A204.1 (cell line): Measurements from ENCODE around the gene TGFB3.

Experiments used
- FAIRE-seq: peaks from 2 replicates; lab custom pipeline; 2012; peaks lifted over from hg19 to GRCh38; lab: Jason Lieb, UNC

TGFB3 gene

DNA sequence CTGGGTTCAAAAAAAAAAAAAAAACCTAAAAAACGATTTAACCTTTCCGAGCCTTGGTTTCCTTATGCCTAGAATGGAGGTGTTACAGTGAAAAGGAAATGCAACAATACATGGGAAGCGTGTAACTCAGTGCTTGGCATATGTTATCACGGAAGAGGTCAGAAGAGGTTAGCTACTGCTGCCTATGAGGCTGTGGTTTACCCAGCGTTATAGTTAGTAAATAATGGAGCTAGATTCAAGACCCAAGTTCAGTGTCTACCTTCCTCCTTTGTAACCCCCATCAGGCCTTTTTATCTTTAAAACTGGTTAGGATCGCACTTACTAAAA, 4.6 kb upstream of the TGFB3 start:
- no peak for FAIRE-seq

DNA sequence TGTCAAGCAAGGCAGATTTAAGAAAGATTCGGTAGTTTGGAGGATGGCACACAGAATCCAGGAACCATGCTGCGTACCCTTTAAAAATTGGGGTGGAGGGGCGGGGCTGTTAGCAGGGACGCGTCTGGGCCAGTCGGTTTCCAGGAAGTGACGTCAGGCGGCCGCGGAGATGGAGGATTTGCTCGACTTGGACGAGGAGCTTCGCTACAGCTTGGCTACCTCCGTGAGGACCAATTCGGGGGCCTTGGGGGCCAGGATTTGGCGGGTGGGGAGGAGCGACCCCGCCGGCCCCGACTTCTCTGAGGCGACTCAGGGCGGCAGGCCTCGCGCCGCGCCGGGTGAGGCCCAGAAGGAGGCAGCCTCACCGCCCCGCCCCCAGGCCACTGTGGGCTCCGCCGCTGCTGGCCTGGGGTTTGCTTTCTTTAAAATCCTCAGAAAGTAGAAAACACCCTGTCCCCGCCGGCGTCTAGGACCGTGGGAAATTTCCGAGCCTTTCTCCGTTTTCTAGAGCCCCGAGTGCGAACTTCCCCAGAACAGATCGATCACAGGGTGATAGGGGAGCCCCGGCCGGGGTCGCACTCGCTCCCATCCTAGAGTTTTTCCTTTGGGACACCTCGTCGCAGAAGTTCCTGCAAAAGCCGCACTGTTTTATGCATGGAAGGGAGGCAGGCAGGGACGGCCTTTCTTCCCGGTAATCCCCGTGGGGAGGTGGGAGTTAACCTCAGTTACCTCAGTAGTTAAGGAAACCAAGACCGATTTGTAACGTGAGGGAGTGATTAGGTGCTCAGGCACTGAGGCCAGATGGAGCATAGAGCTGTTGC, 4.0 kb upstream of the TGFB3 start, which contains the start of gene IFT43:
IFT43 (plus strand) TSS at position 146 of the 821 bp plus-strand sequence; CDS start at position 170, 24 bp downstream.
- no peak for FAIRE-seq

DNA sequence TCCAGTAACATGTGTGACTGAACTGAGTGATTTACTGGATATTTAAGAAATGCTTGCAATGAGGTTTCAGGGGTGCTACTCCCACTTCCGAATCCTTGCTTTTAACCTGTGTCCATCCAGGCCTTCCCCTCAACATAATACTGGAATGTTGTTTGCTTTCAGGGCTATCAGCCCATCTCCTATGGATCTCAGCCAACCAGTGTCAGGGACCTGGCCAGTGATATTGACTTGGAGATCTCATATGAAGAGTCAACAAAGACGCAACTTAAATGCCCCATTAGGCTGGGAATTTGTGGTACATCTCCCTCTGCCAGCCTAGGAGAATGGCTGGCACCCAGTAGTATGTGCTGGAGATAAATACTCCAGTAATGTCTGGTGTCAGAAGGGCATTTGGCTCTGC, 2.9 kb upstream of the TGFB3 start:
- FAIRE-seq: no peak

DNA sequence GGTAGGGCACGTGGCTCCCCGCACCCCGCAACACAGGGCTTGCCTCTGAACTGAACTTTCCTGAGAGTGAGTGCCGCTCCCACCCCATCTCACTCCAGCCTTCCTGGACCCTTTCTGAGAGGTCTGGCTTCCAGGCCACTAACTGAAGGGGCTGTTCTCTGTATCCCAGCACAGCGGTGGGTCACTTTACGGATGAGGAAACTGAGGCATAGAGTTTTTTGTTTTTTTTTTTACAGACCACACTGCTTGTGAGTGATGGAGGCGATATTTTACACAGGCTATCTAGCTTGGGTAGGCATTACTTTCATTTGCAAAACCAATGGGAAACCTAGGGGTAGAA, 1.2 kb upstream of the TGFB3 start:
- no peak for FAIRE-seq

DNA sequence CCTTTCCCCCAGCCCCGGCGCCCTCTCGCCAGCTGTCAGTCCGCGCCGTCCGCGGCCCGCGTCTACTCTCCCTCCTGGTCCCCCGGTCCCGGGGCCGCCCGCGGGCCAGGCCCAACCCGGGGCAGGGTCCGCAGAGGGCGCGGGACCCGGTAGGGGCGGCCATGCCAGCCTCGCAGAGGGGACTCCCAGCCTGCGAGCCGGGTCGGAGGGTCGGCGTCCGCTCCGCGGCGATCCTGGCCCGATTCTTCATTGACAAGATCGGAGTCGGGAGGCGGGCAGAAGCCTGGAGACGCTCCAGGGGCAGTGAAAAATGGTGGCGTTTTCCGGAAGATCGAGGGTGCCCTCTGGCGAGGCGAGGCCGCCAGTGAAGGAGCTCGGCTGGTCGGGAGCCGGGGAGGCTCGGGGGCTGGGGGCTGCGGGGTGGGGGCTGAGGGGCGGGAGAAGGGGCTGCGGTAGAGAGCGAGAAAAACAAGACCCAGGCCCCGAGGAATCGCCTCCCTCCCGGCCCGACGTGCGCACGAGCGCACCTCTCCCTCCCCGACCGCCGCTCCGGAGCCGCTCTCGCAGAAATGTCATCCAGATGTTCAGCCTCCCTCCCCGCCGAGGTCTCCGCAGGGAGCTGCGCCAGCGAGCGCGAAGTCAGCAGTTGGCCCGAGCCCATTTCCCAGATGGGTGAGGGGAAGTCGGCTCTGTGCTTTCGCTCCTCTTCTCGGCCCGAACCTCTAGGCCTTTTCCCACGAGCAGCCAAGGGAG, 647 bp upstream of the TGFB3 start:
- FAIRE-seq: no peak

GRCh38 chr14:75980856-75981255, 939 bp downstream of the TGFB3 start:
- FAIRE-seq: no peak

DNA sequence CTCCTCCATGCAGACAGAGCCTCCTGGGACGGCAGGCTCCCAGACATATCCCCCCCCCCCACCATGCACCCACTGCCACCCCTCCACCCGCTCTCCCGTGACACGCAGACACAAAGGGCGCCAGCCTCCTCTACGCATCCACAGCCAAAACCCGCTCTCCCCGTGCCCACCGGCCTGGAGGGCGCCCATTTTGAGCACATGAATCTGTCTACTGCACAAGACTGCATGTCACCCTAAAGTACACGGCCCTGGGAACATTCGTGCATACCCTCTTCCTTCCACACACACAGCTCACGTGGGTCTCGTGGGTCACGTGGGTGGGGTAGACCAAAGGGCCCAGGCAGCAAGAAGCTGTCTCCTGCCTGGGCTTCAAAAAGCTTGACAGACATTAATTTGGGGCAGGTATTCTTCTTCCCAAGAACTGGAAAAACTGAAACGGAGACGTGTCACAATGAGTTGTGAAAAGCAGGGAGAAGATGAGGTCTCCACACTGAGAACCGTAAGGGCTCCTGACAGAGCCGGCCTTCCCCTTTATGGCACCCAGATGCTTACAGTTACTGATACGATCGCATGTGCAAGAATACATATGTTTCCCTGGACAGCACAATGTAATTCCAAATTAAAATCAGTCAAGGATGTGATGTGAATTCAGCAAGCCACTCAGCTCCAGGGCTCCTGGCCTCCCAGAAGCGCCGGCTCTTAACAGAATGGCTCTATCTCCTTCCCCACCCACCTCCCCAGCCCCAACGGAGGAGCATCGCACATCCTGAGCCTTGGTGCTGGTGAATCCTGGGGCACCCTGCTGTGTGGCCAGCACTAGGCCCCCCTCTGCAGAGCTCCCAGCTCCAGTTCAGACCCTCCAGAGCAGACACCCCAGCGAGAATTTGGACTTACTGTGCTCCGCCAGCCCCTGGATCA, 1.9 kb downstream of the TGFB3 start:
- no peak for FAIRE-seq

DNA sequence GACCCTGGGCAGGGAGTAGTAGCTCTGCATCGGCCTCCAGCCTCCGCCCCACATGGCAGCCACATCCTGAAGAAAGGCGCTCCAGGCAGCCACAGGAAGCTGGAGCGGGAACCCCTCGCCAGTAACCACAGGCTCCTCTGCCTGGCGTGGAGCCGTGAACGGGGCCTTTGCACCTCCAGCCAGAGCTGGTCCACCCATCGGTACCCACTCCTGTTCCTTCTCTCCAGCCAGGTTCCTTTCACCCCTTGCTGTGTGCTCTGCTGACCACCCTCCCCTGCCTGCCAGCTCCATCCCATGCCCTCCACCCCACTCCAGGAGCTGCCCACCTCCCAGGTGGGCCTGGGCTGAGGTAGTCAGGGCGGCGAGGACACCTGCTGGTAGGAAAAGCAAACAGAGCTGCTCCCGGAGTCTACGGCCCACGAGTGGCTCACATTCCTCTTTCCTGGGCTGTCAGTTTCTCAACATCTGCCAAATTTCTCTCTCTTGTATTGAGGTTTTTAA, 2.7 kb downstream of the TGFB3 start:
- FAIRE-seq: no peak

DNA sequence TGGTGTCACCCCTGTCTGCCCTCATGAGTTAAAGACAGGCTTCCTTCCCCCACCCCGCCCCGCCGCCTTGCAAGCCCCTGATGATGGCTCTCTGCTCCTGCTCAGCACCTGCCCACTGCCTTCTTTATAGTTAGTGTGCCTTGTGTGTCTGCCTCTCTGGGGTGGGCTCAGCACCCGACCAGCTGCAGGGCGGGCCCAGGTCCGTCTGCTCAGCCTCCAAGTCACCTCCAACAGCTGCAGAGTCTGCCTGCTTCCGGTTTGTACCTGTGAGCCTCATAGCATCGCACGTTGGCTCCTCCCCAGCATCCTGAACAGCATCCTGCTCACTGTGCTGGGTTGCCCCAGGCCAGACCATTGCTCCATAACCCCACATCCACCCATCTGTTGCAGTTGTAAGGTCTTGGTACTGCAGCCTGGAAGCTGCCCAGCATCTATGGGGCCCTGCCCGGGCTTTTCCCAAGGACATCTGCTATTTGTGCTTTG, 3.5 kb downstream of the TGFB3 start:
- no peak for FAIRE-seq

DNA sequence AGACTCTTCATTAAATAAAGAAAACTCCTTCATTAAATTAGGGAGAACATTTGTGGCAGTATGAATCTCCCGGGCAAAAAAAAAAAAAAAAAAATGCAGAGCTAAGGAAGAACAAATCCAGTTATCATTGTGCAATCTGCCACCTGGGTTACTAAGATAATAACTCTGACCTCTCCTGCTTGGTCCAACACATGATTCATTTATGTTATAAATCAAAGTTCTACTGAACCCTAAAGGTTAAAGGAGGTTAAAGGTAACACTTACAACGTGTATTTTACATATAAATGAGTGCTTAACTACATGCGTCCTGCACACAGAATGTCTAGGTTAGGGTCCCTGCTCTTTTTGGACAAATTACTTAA, 4.2 kb downstream of the TGFB3 start:
- FAIRE-seq: no peak

DNA sequence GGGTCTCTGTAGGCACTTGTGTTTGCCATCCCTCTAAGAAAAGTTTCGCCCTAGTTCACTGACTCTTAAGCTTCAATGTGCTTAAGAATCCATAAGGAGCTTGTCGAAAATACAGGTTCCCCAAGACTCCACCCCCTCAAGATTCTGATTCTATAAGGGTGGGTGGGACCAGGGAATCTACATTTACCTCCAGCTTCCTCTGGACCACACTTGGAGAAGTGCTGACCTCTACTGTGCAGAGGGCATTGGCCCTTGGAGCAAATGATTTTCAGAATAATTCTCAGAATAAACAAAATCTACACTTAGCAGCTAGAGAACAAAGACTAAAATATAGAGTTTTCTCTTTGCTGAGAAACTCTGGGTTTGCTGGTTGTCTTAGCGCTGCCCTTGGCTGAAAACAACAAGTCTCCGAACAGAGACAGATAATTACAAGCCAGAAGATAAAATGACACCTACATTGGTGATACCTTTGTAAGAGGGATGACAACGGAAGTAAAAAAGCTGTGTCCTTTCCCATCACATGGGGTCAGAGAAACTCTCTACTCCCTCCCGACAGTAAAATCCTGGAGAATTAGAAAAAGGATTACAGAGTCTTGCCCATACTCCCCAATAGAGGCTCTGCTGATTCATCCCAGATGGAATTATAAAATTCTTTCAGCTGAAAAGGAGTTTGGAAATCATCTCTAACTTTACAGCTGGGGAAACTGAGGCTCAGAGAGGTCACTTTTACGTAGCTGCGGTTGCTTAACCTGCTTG, 4.8 kb downstream of the TGFB3 start:
- FAIRE-seq: no peak

DNA sequence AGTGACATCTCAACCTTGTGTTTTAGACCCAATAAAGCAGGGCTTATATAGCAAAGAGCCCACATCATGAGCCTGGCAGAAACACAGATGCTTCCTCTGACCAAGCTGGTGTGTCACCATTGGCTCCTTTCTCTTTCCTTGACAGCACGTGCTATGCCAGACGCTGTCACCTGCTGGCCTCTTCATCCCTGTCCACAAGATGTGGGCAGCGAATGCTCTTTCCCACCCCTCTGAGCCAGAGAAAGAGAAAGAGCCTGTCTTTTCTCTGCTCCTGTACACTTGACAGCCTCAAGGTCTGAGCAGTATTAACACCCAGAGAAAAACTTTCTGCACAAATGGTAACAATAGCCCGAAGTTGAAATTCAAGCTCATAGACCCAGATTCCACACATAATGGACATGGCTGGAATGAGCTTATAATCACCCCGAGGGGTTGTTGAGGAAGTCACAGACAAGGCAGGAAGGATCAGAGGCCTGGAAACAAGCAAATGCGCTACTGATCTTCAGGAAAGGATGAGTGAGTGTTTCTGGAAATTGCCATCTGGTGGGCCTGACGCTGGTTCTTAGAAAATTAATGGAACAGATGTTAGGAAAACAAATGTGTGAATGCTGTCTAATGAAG, 8.9 kb downstream of the TGFB3 start:
- FAIRE-seq: no peak

DNA sequence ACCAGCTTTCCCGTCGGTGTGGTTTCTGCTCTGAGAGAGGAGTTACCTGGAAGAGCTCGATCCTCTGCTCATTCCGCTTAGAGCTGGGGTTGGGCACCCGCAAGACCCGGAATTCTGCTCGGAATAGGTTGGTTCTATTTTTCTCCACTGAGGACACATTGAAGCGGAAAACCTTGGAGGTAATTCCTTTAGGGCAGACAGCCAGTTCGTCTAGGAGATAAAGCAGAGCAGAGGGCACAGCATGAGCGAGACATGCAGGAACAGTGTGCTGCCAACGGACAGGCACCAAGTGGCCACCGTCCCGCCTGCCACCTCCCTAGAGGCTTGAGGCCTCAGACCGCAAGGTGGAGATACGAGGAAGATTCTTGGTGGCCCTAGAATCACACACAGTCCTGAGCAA, 10.3 kb downstream of the TGFB3 start:
- no peak for FAIRE-seq

- FAIRE-seq: no peak
Measured at GRCh38 chr14:75970989-75971388, 10.8 kb downstream of the TGFB3 start.

DNA sequence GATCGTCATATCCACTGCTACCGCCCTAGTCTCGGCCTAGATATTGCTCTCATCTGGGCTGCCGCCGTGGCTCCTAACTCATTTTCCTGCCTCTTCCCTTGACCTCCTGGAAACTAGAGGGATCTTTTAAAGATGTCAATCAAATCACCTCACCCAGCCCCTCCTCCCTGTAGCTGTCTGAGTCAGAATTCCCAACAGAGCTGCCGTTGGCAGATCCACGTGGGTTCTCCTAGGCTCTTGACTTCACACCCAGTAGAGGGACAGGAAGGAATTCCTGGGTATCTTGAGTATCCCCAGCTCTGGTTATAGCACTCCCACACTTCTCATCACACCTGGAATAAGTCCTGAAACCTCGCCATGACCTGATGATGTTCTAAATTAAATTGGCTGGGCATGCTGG, 11.9 kb downstream of the TGFB3 start:
- FAIRE-seq: no peak

- no peak for FAIRE-seq
Measured at GRCh38 chr14:75969126-75969525, 12.7 kb downstream of the TGFB3 start.

GRCh38 chr14:75968456-75968855, 13.3 kb downstream of the TGFB3 start:
- FAIRE-seq: no peak

DNA sequence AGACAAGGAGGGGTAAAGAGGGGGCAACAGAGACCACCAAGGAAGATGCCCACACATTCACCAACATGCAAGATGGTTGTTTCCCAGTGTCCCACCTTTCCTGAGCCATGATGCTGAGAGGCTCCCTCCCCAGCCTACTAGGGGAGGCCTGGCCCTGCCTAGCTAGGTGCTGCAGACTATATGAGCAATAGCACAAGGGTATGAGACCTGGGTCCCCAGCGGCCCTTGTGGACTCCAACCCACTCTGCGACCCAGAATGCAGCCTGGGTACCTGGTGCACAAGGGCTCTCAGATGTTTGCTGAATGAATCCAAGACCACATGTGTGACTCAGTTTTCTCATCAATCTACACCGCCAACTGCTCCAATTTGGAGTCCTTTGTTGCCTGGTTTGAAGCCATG, 13.9 kb downstream of the TGFB3 start:
- no peak for FAIRE-seq

DNA sequence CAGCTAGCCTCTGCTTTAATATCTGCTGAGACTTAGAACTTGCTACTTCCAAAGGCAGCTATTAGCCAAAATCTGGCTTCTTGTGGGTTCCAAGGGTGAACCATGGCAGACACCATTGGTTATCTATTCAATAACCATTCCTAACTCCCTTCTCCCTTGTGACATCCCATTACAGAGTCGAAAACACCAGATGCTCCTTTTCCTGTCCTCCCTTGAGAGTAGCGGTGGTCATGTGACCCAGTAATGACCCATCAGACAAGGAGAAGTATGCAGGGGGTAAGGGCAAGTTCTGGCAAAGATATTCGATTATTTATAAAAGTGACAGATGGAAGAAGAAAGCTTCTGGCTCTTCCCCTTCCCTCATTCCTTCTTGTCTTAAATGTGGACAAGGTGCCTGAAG, 20.1 kb downstream of the TGFB3 start:
- FAIRE-seq: no peak

- no peak for FAIRE-seq
Measured at GRCh38 chr14:75960231-75960630, 21.6 kb downstream of the TGFB3 start.

GRCh38 chr14:75959031-75959430, 22.8 kb downstream of the TGFB3 start:
- no peak for FAIRE-seq
